Measurements from ENCODE around the gene NLRP3. TPM values are rescaled to one million over a fixed set of nuclear protein-coding genes. Genes with fewer than 3 reads are reported as not detected.
"Not testable (repeated sequence)": the region's sequence is repeated elsewhere in the genome, so short reads cannot be mapped to it uniquely, and the experiment has no call there.

The NLRP3 gene
- total RNA-seq, 1 donor from 2014 or later = not detected

- no peak for DNase-seq
These were observed 24.1 kb downstream of the NLRP3 start for GRCh38 chr1:247440001-247440620.

DNA sequence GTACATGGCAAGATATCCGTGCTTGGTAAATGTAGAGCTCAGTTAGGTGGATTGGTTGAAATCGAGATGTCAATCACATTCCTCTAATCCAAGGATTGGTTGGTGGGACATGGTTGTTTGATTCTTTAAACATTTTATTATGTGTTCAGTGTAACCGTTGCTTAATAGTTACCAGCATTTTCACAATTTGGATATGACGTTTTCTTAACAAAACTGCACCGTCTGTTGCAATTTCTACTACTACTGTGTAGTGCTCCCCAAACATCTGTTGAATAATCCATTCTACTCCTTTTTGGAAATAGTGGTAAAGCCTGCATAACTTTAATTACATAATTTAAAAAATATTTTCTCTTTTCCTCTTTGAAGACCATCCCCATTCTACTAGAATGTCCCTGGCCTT lies 25.6 kb downstream of the NLRP3 start:
- no peak for DNase-seq

- DNase-seq = no peak
These were observed 26.2 kb downstream of the NLRP3 start for GRCh38 chr1:247442164-247442563.

GRCh38 chr1:247443641-247444040 lies 27.7 kb downstream of the NLRP3 start:
- DNase-seq = no peak

DNA sequence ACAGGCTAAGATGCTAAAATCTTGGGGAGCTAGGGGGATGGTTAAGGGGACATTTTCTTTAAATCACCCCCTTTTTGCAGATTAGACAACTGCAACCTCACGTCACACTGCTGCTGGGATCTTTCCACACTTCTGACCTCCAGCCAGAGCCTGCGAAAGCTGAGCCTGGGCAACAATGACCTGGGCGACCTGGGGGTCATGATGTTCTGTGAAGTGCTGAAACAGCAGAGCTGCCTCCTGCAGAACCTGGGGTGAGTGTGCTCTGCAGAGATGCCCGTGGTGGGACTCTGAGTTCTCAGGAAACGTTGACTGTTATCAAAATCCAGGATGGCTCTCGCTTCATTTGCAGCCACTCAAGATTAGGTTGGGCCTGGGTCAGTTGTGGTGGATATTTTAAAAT lies 28.6 kb downstream of the NLRP3 start:
- no peak for DNase-seq

DNA sequence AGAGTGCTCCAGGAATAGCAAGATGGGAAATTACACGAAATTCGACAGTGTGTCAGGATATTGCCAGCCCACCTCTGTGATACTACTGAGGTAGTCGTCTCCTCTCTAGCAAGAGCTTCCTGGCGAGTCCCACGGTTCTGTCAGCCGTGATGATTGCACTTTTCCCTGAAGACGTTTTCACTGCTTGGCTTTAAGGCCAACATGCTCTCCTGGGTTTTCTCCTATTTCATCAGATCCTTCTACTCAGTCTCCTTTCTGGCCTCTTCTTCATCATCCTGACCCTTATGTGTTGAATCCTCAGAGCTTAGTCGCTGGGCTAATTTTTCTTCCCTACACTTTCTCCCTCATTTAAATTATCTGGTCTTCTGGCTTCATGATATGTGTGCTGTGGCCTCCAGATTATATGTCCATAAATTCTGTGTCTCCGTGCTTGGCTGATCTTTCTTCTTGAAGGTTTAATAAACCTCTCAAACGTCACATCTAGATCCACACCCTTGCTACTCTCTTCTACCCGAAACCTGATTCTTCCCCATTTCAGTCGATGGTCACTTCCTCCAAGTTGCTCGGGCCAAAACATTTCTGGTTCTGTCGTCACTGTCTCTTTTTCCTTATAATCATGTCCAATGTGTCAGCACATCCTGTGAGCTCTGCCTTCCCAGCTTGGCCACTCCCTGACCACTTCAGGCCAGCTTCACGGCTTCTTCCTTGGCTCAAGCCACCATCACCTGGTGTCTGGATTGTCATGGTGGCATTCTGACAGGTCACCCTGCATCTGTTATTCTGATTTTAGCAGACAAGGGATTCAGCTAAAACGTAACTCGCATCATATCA lies 29.8 kb downstream of the NLRP3 start:
- no peak for DNase-seq

DNA sequence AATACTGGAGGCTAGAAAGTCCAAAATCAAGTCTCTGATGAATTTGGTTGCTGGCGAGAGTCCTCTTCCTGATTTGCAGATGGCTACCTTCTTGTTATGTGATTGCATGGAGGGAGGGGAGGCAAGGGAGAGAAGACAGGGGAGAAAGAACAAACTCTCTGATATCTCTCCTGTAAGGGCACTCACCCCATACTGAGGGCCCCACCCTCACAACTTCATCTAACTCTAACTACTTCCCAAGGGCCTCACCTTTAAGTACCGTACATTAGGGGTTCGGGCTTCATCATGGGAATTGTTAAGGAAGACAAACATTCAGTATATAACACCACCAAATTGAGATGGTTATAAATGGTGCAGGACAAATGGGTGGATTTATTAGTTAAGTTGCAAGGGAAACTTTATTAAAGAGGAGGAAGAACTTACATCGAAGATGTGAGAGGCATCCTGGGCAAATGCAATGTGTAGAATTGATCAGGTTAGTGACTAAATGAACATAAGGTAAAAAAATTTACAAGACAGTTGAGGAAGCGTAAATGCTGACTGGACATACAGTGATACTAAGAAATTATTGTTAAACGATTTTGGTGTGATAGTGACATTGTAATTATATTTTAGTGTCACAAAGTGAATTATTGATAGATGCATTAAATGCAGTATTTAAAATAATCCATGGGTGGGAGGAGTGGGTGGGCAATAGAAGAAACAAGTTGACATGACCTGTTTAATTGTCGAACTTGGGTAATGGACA lies 31.4 kb downstream of the NLRP3 start:
- no peak for DNase-seq

- DNase-seq = peak; percentile 70
These were observed 32.3 kb downstream of the NLRP3 start for GRCh38 chr1:247448107-247448791.

- no peak for DNase-seq
These were observed 35.5 kb downstream of the NLRP3 start for GRCh38 chr1:247451388-247452010.

DNA sequence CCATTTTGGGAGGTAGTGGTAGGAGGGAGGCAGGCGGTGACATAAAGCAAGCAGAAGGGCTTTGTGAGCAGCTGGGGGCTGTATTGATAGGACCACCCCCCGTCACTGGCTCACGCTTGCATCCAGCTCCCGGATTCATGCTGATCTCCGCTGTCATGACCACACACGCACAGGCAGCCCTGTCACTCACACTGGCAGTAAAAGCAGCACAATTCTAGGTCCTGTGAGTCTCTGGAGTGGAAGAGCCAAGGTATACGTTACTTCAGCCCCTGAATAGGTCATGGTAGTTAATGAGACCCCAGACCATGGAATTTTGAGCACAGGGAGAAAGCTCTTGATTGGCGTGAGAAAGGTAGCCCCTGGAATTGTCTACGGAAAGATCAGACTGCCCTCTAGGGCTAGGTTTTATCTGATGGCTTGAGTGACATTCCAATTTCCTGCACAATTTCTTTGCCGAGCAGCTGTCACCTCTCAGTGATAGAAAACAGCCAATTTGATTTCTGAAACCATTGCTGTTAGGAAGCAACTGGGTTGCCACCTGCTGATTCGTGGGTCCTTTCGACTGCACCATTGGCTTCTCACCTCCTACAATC lies 36.6 kb downstream of the NLRP3 start:
- DNase-seq = no peak

DNA sequence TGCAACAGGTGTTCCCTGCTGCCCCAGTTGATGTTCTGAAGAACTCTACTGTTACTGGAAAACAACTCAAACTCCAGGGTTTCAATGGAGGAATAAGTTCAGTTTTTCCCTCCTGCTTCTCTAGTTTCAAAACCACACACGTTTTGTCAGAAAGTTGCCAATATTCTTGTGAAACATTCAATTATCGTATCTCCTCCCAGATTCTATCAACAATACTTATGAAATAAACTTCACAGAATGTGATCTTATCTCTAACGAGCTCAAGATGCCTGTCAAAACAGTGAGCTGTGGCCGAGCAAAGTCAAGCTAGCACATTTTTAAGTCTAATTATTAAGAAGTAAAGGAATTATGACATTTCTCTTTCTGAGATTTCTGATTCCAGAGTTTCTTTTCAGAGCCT lies 37.3 kb downstream of the NLRP3 start:
- DNase-seq = no peak

DNA sequence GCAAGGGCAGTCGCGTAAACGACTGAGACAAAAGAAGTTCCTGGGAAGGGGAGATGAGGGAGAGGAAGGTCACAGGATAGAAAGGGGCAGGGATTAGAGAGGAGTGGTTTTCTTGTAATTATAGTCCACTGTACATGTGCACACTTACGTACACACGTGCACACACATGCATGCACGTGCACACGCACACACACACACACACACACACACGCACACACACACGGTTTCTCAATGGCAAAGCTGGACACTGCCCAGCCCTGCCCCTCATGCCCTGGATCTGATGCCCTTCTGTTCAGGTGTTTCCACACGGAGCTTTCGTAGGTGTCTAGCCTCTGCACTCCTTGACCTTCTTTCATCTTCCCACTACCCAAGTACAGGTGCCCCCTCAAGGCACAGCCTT lies 38.0 kb downstream of the NLRP3 start:
- DNase-seq = no peak

DNA sequence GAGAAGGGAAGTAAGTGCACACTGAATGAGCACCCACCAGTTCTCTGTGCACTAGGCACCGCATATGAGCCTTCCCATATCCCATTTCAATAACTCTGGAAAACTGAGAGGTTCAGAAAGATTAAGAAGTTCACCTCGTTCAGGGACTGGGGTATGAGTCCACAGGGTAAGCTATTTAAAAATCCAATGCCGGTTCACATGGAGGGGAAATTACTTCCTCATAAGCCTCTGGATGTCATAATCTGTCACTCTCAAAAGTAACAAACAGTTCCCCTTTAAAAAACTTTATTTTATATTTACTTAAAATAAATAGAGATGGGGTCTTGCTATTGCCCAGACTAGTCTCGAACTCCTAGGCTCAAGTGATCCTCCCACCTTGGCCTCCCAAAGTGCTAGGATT lies 40.0 kb downstream of the NLRP3 start:
- no peak for DNase-seq

GRCh38 chr1:247456914-247457639 lies 41.1 kb downstream of the NLRP3 start:
- no peak for DNase-seq

GRCh38 chr1:247459507-247459906 lies 43.5 kb downstream of the NLRP3 start:
- DNase-seq = no peak

GRCh38 chr1:247465796-247466195 lies 49.8 kb downstream of the NLRP3 start:
- no peak for DNase-seq

- no peak for DNase-seq
These were observed 51.2 kb downstream of the NLRP3 start for GRCh38 chr1:247467129-247467528.

DNA sequence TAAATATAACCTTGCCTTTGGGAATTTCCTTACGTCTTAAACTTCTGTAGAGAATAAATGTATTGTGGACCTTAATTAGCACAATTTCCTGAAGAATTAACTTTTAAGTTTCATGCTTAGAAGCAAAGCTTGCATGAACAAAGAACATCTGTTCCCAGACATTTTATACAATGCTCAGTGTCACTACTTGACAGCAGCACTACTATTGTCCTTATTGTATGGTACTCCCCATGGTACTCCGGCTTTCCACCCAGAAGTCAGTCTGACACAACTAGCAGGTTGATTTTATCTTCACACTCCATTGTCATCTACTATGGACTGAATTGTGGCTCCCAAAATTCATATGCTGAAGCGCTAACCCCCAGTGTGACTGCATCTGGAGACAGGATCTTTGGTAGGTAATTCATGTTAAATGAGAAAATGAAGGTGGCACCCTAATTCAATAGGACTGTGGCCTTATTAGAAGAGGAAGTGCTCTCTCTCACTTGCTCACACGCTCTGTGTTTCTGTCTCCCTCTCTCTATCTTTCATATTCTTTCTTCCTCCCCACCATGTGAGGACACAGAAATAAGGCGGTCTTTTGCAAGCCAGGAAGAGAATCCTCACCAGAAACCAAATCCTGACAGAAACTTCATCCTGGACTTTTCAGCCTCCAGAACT lies 52.6 kb downstream of the NLRP3 start:
- no peak for DNase-seq

DNA sequence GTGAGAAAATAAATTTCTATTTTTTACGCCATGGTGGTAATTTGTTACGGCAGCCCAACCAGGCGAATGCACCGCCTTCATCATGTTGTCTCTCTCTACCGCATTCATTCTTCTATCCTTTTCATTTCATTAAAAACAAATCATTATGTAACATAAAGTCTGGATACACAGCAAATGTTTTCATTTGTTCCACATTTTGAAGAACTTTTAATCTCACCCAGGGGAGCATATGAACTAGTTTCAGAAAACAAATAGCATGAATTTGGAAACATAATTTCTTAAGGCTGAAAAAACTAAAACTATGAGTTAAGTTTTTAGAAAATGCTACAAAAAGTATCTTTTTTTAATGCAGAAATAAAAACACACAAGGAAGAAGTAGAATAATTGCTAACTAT lies 53.2 kb downstream of the NLRP3 start:
- no peak for DNase-seq

GRCh38 chr1:247470942-247471429 lies 55.0 kb downstream of the NLRP3 start:
- DNase-seq = not testable (repeated sequence)
